Measurements from ENCODE around the gene ZNF653.

The ZNF653 gene

DNA sequence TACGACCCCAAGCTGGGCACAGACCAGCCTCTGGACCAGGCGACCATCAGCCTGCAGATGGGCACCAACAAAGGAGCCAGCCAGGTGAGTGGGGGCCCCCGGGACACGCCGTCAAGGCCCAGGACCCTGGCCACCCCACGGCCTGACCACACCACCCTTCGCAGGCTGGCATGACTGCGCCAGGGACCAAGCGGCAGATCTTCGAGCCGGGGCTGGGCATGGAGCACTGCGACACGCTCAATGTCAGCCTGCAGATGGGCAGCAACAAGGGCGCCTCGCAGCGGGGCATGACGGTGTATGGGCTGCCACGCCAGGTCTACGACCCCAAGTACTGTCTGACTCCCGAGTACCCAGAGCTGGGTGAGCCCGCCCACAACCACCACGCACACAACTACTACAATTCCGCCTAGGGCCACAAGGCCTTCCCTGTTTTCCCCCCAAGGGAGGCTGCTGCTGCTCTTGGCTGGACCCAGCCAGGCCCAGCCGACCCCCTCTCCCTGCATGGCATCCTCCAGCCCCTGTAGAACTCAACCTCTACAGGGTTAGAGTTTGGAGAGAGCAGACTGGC, 43.8 kb upstream of the ZNF653 start:
- no peaks in the 10 kb centered on the region for H3K9me3 ChIP-seq (ENCODE audit: insufficient read depth, low read depth, low read length)
- no peaks in the 10 kb centered on the region for H3K9me2 ChIP-seq (replicated peaks; ENCODE audit: low read depth, low read length)
- H2AFZ ChIP-seq (ENCODE audit: low read length): no peak overlapping the region
- TF ChIP-seq EZH2phosphoT487 (IDR thresholded peaks at IDR 0.05; ENCODE audit: borderline replicate concordance): no peak
- TF ChIP-seq, protein P1, sequence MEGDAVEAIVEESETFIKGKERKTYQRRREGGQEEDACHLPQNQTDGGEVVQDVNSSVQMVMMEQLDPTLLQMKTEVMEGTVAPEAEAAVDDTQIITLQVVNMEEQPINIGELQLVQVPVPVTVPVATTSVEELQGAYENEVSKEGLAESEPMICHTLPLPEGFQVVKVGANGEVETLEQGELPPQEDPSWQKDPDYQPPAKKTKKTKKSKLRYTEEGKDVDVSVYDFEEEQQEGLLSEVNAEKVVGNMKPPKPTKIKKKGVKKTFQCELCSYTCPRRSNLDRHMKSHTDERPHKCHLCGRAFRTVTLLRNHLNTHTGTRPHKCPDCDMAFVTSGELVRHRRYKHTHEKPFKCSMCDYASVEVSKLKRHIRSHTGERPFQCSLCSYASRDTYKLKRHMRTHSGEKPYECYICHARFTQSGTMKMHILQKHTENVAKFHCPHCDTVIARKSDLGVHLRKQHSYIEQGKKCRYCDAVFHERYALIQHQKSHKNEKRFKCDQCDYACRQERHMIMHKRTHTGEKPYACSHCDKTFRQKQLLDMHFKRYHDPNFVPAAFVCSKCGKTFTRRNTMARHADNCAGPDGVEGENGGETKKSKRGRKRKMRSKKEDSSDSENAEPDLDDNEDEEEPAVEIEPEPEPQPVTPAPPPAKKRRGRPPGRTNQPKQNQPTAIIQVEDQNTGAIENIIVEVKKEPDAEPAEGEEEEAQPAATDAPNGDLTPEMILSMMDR (conservative IDR thresholded peaks at IDR 0.05; ENCODE audit: low read length): no peak
- peaks cover 9% of the 10 kb centered on the region; the same call in 1 of the 2 replicates for H3K36me3 ChIP-seq (ENCODE audit: insufficient read depth, low read length)
- H3K4me2 ChIP-seq (ENCODE audit: low read depth, low read length, poor library complexity, severe bottlenecking): no peak overlapping the region
- H4K20me1 ChIP-seq (ENCODE audit: insufficient read depth, low read length, poor library complexity, severe bottlenecking): no peaks in the 10 kb centered on the region
- no peak overlapping the region for H3K4me3 ChIP-seq (ENCODE audit: low read length, poor library complexity, severe bottlenecking)
- no peaks in the 10 kb centered on the region for H3K27me3 ChIP-seq (ENCODE audit: insufficient read depth, low read length, poor library complexity, severe bottlenecking)
- no peaks in the 10 kb centered on the region for H3F3A ChIP-seq (ENCODE audit: low read depth)
- no peak overlapping the region for H3K9ac ChIP-seq (ENCODE audit: low read depth, low read length, poor library complexity, severe bottlenecking)
- H3K79me2 ChIP-seq (ENCODE audit: insufficient read depth, low read length): no peaks in the 10 kb centered on the region
- no peaks in the 10 kb centered on the region for H3K4me1 ChIP-seq (ENCODE audit: insufficient read depth, low read length, poor library complexity, severe bottlenecking)

DNA sequence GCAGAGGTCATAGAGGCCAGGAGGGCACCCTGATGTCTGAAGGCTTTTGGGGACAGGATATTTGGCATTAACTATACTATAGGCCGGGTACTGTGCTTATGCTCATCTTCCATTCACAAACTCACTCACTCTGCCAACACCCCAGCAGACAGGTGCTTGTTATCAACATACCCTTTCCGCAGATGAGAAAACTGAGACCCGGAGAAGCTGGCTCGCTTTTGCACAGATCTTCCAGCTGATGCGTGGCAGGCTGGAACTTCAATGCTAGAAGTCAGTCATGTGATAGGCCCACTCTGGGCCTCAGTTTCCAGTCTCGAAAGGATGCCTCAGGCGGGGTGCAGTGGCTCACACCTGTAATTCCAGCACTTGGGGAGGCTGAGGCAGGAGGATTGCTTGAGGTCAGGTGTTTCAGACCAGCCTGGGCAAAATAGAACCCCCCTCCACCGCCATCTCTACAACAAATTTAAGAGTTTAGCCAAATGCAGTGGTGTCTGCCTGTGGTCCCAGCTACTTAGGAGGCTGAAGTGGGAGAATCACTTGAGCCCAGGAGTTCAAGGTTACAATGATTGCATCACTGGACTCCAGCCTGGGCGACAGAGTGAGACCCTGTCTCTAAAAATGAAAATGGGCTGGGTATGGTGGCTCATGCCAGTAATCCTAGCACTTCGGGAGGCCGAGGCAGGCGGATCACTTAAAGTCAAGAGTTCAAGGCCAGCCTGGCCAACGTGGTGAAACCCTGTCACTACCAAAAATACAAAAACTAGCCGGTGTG, 42.5 kb upstream of the ZNF653 start:
- no peaks in the 10 kb centered on the region for H3F3A ChIP-seq (ENCODE audit: low read depth)
- no peaks in the 10 kb centered on the region for H3K9me3 ChIP-seq (ENCODE audit: insufficient read depth, low read depth, low read length)
- H3K36me3 ChIP-seq (ENCODE audit: insufficient read depth, low read length): no peaks in the 10 kb centered on the region
- no peak overlapping the region for H3K4me2 ChIP-seq (ENCODE audit: low read depth, low read length, poor library complexity, severe bottlenecking)
- H3K4me3 ChIP-seq (ENCODE audit: low read length, poor library complexity, severe bottlenecking): no peak overlapping the region
- H3K9me2 ChIP-seq (replicated peaks; ENCODE audit: low read depth, low read length): no peaks in the 10 kb centered on the region
- H3K9ac ChIP-seq (ENCODE audit: low read depth, low read length, poor library complexity, severe bottlenecking): no peak overlapping the region
- no peaks in the 10 kb centered on the region for H3K79me2 ChIP-seq (ENCODE audit: insufficient read depth, low read length)
- H2AFZ ChIP-seq (ENCODE audit: low read length): no peak overlapping the region
- H4K20me1 ChIP-seq (ENCODE audit: insufficient read depth, low read length, poor library complexity, severe bottlenecking): no peaks in the 10 kb centered on the region
- no peaks in the 10 kb centered on the region for H3K4me1 ChIP-seq (ENCODE audit: insufficient read depth, low read length, poor library complexity, severe bottlenecking)
- H3K27me3 ChIP-seq (ENCODE audit: insufficient read depth, low read length, poor library complexity, severe bottlenecking): no peaks in the 10 kb centered on the region
- TF ChIP-seq, protein P1 (conservative IDR thresholded peaks at IDR 0.05; ENCODE audit: low read length): no peak
- no peak for TF ChIP-seq EZH2phosphoT487 (IDR thresholded peaks at IDR 0.05; ENCODE audit: borderline replicate concordance)

DNA sequence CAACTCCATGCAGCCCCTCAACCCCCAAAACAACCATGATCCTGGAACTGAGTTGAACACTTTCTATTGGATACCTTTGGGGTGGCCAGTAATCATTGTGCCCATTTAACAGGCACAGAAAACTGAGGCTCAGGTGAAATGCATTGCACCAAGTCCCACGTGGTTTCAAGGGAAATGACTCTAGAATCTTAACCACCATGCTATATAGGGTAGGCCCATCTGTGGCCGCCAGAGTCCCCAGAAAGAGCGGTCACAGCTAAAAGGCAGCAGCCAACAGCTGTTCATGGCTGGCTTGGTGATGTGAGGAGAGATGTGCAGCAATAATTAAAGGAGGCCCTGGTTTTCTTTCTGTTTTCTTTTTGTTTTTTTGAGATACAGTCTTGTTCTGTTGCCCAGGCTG, 35.6 kb upstream of the ZNF653 start:
- H3K4me2 ChIP-seq (ENCODE audit: low read depth, low read length, poor library complexity, severe bottlenecking): no peak overlapping the region
- H3K27me3 ChIP-seq (ENCODE audit: insufficient read depth, low read length, poor library complexity, severe bottlenecking): no peaks in the 10 kb centered on the region
- no peak overlapping the region for H3K9ac ChIP-seq (ENCODE audit: low read depth, low read length, poor library complexity, severe bottlenecking)
- H3F3A ChIP-seq (ENCODE audit: low read depth): no peaks in the 10 kb centered on the region
- no peaks in the 10 kb centered on the region for H3K79me2 ChIP-seq (ENCODE audit: insufficient read depth, low read length)
- H4K20me1 ChIP-seq (ENCODE audit: insufficient read depth, low read length, poor library complexity, severe bottlenecking): no peaks in the 10 kb centered on the region
- H2AFZ ChIP-seq (ENCODE audit: low read length): no peak overlapping the region
- H3K9me2 ChIP-seq (replicated peaks; ENCODE audit: low read depth, low read length): no peaks in the 10 kb centered on the region
- TF ChIP-seq EZH2phosphoT487 (IDR thresholded peaks at IDR 0.05; ENCODE audit: borderline replicate concordance): no peak
- TF ChIP-seq, protein P1 (conservative IDR thresholded peaks at IDR 0.05; ENCODE audit: low read length): no peak
- no peaks in the 10 kb centered on the region for H3K36me3 ChIP-seq (ENCODE audit: insufficient read depth, low read length)
- H3K4me1 ChIP-seq (ENCODE audit: insufficient read depth, low read length, poor library complexity, severe bottlenecking): no peaks in the 10 kb centered on the region
- H3K4me3 ChIP-seq (ENCODE audit: low read length, poor library complexity, severe bottlenecking): no peak overlapping the region
- no peaks in the 10 kb centered on the region for H3K9me3 ChIP-seq (ENCODE audit: insufficient read depth, low read depth, low read length)

Measured in Loucy (cell line).